GM19395 (cell line): ENCODE measurements around the gene GRB10.

Experiments
- ATAC-seq: cut with Tn5 transposase; IDR thresholded peaks from one replicate; pipeline ENCODE4 v1.9.1; 2021; ENCODE audit warnings: mild to moderate bottlenecking, moderate library complexity; ENCODE audit not compliant: unreplicated experiment

Gene GRB10

DNA sequence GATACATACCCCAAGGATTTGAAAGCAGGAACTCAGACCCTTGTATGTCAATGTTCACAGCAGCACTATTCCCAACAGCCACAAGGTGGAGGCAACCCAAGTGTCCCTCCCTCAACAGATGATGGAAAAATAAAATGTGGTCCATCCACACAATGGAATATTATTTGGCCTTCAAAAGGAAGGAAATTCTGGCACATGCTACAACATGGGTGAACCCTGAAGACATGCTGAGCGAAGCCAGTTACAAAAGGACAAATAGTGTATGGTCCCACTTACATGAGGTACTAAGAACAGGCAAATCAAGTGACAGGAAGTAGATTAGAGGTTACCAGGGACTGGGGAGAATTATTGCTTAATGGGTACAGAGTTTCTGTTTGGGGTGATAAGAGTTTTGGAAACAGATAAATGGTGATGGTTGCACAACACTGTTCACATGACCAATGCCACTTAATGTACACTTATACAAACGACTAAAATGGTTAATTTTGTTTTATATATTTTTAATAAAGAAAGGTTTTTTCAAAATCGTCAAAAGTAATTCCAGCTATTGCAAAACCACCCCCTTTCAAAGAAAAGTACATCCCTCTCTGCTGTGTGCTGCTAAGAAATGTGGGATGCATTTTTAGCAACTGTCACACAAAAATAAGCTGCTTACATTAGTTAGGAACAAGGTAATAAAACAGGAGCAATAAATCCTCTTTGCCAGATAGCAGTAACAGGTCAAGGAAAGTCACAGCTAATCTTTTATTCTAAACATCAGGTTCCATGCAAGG, 85.7 kb downstream of the GRB10 start:
- ATAC-seq = no peak

DNA sequence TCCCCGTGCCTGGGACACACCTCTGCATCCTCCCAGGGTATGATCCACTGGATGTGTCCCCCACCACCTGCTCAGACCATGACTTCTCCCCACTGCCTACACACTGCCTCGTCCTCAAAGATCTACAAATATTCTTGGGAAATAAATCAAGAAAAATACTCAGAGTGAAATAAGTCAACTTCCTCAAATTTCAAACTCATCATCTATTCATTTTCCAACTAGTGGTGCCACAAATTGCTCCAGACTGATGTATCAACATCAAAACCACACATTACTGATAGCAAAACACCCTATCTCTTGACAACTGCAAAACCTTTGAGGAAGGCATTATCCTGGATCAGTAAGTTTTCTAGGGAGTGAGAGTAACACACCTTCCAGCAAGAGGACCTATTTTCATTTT, 87.7 kb downstream of the GRB10 start:
- ATAC-seq = no peak

- ATAC-seq = no peak
These were observed 89.1 kb downstream of the GRB10 start for GRCh38 chr7:50693455-50694130.

DNA sequence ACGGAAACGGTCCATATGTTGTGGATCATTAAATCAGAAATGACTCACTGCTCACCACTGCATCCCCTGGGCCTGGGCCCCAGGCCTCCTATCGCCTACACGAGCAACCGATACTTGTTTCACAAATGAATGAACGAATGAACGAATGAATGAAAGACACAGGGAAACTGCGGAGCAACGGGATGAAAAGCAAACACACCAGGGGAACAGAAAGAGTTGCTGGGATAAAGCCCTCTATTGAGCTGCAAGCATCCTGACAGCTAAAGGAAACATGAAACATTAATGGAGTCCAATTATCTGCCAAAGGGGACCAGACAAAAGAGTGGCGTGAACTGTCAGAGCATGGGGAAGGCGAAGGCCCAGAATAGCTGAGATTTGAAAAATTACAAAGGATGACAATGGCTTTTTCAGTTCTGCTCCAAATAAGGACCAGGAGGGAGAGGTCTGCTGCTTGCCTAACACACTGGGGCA, 92.1 kb downstream of the GRB10 start:
- ATAC-seq = no peak

GRCh38 chr7:50688226-50688590, 94.5 kb downstream of the GRB10 start:
- no peak for ATAC-seq

DNA sequence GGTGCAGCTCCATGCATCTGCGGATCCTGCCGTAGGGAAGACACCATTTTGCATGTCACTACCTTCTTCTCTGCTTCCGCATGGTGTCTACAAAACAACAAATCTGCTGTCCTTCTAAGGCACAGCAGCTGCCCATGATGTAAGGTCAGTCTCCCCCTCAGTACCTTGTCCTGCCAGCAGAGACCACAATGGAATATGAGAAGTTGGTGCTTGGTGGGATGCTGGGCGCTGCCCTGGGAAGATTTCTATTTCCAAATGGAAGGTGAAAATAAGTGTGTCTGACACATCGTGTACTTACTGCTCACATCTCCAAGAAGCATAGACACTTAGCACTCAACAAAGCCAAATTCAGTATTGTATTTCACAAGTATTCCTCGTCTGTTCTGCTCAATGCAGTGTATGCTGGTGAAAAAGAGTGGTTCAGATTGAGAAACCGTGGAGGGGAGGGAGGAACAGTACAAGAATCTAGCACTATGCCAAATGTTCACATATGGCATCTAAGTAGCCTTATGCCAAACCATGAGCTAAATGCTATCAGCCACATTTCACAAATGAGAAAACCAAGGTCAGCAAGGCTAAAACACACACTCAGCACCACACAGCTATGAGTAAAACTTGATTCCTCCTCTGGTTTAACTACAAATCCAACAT, 95.0 kb downstream of the GRB10 start:
- ATAC-seq = no peak

DNA sequence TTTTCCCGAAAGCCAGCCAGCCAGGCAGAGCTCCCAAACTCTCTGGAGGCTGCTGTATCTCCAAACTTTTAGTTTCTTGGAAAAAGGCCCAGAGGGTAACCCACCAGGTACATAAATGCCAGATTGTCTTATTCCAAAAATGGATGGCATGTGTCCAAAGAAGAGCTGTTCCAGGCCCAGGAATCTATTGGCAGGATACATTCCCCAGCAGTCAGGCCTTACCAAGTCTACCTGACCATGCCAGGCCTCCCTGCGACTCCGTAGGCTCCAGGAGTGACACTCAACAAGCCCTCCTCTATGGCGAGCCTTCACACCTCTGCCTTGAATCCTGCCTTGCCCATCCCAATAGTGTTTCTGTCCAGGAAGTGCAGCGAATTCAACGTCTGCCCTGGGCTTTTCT, 95.6 kb downstream of the GRB10 start:
- no peak for ATAC-seq

DNA sequence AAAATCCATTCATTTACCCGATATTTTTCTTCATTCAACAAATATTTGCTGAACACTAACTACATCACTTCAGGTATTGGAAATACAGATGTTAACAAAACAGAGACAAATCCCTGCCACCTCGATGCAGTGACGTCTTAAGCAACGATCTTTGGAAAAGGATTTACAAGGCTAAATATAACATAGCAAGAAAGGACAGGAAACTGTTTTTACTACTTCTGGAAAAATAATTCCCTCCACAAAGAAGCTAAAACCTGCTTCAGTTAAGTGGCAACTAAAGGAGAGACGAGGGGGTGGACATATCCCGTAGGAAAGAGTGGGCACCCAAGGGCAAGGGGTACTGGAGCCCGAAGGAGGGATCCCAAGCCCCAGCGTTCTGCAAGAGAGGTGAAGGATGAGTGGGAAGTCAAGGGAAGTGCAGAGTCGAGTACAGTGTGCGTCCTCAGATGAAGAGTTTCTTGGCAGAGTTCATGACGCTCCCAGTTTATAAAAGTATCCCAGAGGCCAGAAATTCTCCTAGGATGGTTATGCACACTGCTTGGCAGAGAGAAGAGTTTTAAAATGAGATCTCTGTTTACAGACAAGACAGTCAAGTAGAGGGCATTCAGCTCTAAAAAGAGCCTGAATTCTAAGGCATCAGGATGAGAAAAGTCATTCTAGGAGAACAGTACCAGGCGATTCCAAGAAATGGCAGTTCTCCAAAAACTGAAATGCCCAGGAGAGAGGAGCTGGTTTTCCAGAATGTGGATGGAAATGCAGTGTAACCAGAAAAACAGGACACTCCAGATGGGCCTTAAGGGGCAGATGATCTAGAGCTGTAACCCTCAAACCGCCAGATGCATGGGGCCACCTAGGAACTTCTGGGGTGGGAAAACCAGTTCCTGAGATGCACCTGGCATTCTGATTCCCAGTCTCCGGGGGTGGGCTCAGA, 97.3 kb downstream of the GRB10 start:
- ATAC-seq = no peak

- ATAC-seq = no peak
These were observed 98.0 kb downstream of the GRB10 start for GRCh38 chr7:50684713-50685075.

DNA sequence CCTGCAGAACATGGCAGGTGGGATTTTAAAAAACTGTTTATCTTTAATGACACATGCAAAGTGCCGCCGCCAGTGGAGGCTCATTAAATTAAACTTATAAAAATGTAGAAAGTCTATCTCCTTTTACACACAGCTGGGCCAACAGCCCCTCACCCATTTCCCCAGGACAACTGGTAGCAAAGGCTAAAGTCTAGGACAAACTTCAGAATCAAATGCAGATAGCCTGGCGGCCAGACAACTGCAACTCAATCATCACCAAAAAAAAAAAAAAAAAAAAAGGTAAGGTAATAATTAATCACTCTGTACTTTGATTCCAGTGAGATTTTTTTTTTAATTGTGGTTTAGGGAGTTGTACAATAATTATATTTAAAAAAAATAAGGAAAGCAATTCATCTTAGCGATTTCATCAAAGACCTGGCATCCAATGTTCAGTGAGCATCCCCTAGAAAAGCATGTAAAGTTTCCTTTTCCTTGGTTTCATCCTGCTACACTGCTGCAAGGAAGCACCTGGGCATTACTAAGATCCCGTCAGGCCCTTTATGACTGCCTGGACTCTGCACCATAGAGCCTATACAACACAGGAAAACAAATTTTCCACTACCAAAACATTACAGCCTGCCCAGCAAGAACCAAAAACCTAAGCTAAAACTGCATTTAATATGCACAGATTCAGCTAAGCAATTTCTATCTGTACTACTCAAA, 98.5 kb downstream of the GRB10 start:
- no peak for ATAC-seq

GRCh38 chr7:50682573-50682972, 100.1 kb downstream of the GRB10 start:
- ATAC-seq = no peak

- no peak for ATAC-seq
These were observed 100.6 kb downstream of the GRB10 start for GRCh38 chr7:50682079-50682478.

GRCh38 chr7:50681432-50682045, 101.2 kb downstream of the GRB10 start:
- no peak for ATAC-seq

DNA sequence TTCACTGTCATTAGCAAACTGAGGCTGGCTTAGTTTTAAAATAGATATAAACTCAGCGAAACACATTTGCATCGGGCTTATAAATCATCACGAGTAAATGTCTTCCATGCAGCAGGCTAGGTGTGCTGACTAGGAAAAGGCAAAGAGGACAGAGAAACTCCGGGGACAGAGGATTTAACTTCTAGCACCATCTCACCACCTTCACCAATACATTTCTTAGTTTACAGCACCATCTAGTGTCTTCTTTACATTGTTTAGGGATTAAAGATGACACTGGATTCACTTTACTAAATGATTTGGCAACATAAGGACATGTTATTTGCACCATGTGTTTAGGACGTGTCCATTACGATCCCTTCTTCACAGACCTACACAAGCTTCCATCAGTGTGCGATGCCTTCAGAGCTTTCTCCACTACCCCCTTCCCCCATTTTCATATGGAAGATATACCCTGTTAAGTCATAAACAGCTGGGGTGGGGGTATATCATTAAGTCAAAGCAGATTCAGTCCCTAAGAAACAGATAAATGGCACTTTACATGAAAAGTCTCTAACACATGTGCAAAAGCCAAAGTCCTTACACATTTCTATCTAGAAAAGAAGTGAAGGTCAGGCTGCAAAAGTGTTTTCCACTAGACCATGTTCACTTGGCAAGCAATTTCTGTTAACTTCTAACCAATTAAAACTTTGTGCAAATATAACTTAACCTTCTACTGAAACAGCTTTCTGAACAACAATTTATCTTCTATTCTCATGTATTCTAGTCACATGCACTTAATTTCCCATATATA, 103.3 kb downstream of the GRB10 start:
- peak; percentile 69 for ATAC-seq

DNA sequence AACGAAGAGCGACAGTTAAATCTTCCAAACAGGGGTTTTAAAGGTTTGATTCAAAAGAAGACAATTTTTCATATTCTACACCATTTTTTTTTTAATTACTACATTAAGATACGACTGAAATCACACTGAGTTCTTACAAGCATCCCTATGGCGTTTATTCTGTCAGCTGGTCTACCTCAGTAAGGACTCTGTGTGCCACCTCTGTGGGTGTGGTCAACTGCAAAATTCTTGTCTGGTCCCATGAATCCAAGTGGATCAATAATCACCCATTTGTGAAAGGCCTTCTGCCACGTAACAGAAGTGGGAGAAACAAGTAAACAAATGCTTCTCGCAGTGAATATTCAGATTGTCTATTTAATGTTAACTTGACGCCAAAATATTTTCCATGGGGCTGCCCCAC, 104.1 kb downstream of the GRB10 start:
- no peak for ATAC-seq

DNA sequence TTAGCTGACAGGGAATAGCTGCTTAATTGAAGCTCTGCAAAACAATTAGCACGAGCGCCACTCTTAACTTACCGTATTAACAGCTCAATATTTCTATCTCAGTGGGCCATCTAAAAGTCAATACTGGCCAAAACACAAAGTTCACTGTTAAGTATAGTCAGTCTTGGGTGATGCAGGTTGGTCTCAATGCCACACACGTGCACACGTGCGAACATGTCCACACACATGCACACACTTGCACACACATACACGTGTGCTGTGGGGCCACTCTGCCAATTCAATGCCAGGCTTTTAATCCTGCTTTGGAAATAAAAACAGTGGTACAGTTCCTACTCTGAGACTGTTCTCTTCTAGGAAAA, 105.1 kb downstream of the GRB10 start:
- no peak for ATAC-seq

DNA sequence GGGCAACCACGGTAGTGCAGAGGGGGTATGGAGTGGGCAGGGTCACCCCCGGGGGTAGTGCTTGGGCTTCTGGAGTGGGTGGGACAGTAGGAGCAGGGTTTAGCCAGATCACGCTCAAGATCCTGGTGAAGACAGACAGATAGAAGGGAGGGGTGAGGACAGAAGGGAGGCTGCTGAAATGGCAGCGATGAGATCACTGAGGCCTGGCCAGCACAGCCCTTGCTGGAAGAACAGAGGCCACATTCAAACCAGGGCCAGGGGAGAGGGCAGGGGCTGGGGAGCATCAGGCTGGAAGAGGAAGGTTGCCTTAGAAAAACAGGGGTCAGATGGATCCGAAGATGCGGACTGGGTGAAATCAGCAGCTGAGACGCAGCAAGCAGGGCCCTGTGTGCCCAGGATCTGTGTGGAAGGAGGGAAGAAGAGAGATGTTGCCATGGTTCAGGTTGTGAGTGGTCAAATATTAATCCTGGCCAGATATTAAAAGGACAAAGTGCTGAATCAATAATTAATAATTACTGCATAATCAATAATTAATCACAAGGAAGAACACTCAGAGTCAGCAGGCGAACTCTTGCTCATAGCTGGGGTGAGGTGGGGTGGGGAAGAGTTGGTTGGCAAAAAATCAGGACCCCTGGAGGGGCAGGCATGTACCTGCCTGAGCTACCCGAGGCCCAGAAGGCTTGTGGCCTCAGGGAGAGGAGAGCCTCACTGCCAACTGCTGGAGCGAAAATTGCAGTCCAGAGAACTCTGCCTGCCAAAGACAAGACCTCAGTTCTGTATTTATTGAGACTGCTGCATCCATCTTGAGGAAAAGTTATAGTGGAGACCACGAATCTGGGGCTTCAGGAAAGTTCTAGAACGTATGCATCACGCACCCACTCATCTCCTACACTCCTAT, 105.7 kb downstream of the GRB10 start:
- ATAC-seq = no peak

- no peak for ATAC-seq
These were observed 106.6 kb downstream of the GRB10 start for GRCh38 chr7:50676079-50676478.
